AG09309 (cell line): Measurements from ENCODE around the gene ADGRL2.

ENCODE experiments used
- DNase-seq: peaks from one replicate; pipeline ENCODE4 v3.0.0-alpha.2; 2010; ENCODE audit warnings: low read depth
- H3K4me3 ChIP-seq: 2 replicates; pipeline ENCODE4 v1.5.1; 2011; ENCODE audit warnings: mild to moderate bottlenecking, low read depth, low read length, moderate library complexity; ENCODE audit not compliant: control insufficient read depth
- CTCF ChIP-seq: IDR thresholded peaks from 2 replicates; pipeline ENCODE4 v1.5.1; 2011; ENCODE audit warnings: mild to moderate bottlenecking, low read depth, low read length, inconsistent platforms; ENCODE audit not compliant: insufficient read depth, control insufficient read depth; ENCODE audit errors: missing control alignments

Gene ADGRL2

GRCh38 chr1:81805537-81806431, 5.0 kb downstream of the ADGRL2 start:
- TF ChIP-seq CTCF = no peak
- DNase-seq = no peak
- no peak overlapping the region for H3K4me3 ChIP-seq

- DNase-seq = no peak
- no peak overlapping the region for H3K4me3 ChIP-seq
Observed at GRCh38 chr1:81806432-81806770, 5.7 kb downstream of the ADGRL2 start.

GRCh38 chr1:81808760-81809159, 8.0 kb downstream of the ADGRL2 start:
- no peak for DNase-seq
- TF ChIP-seq CTCF = no peak
- H3K4me3 ChIP-seq = no peak overlapping the region

More at GRCh38 chr1:81806432-81806770, 5.7 kb downstream of the ADGRL2 start:
- no peak for TF ChIP-seq CTCF

- no peak for DNase-seq
- no peak for TF ChIP-seq CTCF
- no peak overlapping the region for H3K4me3 ChIP-seq
Observed at GRCh38 chr1:81809808-81810207, 9.1 kb downstream of the ADGRL2 start.

- no peak overlapping the region for H3K4me3 ChIP-seq
- no peak for DNase-seq
- peak; percentile 11 for TF ChIP-seq CTCF
Observed at GRCh38 chr1:81811757-81812371, 11.1 kb downstream of the ADGRL2 start.

- no peak for DNase-seq
- TF ChIP-seq CTCF = no peak
- no peak overlapping the region for H3K4me3 ChIP-seq
Observed at GRCh38 chr1:81812712-81813111, 12.0 kb downstream of the ADGRL2 start.

- H3K4me3 ChIP-seq = no peak overlapping the region
- no peak for DNase-seq
- TF ChIP-seq CTCF = no peak
Observed at GRCh38 chr1:81813691-81814090, 13.0 kb downstream of the ADGRL2 start.
